Measurements from ENCODE around the gene ABCD1. TPM values are rescaled to one million over a fixed set of nuclear protein-coding genes. Genes with fewer than 3 reads are reported as not detected.
"Not testable (repeated sequence)": the region's sequence is repeated elsewhere in the genome, so short reads cannot be mapped to it uniquely, and the experiment has no call there.

Gene ABCD1
- 12.4 and 13.1 TPM in 2 replicates for total RNA-seq

DNA sequence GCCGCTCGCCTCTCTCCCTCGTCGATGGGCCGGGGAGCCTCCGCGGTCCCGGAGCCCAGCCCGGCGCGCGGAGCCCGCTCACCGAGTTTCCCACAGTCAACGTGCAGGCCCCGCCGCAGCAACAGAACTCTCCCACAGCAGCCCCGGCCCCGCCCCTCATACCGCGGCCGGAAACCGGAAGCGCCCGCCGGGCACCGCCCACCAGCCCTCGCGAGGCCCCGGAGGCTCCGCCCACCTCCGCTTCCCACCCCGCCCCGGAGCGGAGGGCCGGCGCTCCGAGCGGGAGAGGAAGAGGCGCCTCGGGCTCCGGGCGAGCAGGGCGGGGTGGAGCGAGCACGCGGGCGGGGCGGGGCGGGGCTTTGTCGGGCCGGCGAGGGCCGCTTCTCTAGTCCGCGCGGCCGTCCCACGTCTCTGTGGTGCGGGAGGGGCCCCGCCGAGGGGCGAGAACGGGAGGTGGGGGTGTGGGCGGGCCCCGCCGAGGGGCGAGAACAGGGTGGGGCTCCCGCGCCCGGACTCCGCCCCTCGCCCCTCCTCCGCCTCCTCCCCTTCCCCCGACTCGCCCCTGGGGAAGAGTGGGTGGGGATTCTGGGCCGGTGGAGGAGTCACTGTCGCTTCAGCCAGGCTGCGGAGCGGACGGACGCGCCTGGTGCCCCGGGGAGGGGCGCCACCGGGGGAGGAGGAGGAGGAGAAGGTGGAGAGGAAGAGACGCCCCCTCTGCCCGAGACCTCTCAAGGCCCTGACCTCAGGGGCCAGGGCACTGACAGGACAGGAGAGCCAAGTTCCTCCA, at the start of gene ABCD1, which contains the start of gene BCAP31:
TSS of gene ABCD1 (plus strand) at position 605 of the 787 bp plus-strand sequence. CDS start 411 bp downstream, outside the sequence.
TSS of gene BCAP31 (minus strand) at position 136 of the 787 bp plus-strand sequence. CDS start 1,143 bp downstream, outside the sequence.
- intact Hi-C loops (cut with micrococcal nuclease) = loop anchor here (1.0 to 5.0 kb wide), 4 partner anchors 70 to 753 kb away; partner anchors contain the start of genes ARHGAP4, IDH3G, LAGE3 and SSR4

DNA sequence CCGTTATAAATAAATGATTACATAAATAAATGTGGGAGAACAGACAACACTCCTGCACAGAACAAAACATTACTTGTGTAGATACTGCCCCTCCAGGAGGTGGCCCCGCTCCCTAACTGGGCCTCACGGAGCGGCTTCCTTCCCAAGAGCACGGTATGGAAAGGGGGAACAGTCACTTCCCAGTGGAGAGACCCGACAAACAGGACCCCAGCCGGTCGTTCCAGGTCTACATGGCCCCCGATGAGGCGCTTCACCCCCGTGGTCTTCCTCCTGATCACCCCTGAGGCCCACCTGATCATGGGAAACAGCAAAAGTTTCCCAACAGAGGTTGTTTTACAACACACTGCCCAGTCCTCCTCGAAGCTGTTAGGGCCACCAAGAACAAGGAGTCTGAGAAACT, 43.5 kb upstream of the ABCD1 start:
- intact Hi-C loops (cut with micrococcal nuclease) = no loop called here

- intact Hi-C loops (cut with micrococcal nuclease) = not testable (repeated sequence)
Measured at GRCh38 chrX:153683486-153683885, 41.2 kb upstream of the ABCD1 start.

GRCh38 chrX:153684467-153685155, 40.0 kb upstream of the ABCD1 start:
- intact Hi-C loops (cut with micrococcal nuclease) = no loop called here

GRCh38 chrX:153685156-153685536, 39.5 kb upstream of the ABCD1 start:
- intact Hi-C loops (cut with micrococcal nuclease) = no loop called here

GRCh38 chrX:153685751-153686696, 38.6 kb upstream of the ABCD1 start:
- intact Hi-C loops (cut with micrococcal nuclease) = no loop called here

DNA sequence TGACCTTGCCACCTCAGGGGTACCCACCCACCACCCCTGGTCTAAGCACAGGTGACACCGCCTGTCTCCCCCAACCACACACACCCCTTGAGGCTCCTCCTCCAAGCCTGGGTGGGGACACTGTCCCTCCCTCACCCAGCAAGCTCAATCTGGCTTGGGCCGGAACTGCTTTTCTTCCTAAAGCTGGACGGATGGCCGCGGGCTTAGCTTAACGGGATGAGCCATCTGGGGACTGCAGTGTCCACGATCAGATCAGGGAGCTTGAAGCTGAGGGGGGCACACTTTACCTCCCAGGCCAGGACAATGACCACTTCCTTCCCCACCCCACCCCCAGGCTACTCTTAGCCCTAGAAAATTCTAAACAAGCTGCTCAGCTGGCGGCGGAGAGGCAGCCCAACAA, 37.9 kb upstream of the ABCD1 start:
- intact Hi-C loops (cut with micrococcal nuclease) = no loop called here

- intact Hi-C loops (cut with micrococcal nuclease) = no loop called here
Measured at GRCh38 chrX:153687121-153688039, 37.3 kb upstream of the ABCD1 start, which contains the start of gene SLC6A8. SLC6A8 (plus strand) TSS chrX:153687926; CDS start chrX:153688575, 649 bp downstream.

- intact Hi-C loops (cut with micrococcal nuclease) = no loop called here
Measured at GRCh38 chrX:153688071-153688470, 36.6 kb upstream of the ABCD1 start.

- intact Hi-C loops (cut with micrococcal nuclease) = no loop called here
Measured at GRCh38 chrX:153688506-153688905, 36.1 kb upstream of the ABCD1 start.

- intact Hi-C loops (cut with micrococcal nuclease) = no loop called here
Measured at GRCh38 chrX:153688911-153689590, 35.6 kb upstream of the ABCD1 start.

- intact Hi-C loops (cut with micrococcal nuclease) = no loop called here
Measured at GRCh38 chrX:153689654-153690465, 34.8 kb upstream of the ABCD1 start.

- intact Hi-C loops (cut with micrococcal nuclease) = no loop called here
Measured at GRCh38 chrX:153690466-153690865, 34.2 kb upstream of the ABCD1 start.

DNA sequence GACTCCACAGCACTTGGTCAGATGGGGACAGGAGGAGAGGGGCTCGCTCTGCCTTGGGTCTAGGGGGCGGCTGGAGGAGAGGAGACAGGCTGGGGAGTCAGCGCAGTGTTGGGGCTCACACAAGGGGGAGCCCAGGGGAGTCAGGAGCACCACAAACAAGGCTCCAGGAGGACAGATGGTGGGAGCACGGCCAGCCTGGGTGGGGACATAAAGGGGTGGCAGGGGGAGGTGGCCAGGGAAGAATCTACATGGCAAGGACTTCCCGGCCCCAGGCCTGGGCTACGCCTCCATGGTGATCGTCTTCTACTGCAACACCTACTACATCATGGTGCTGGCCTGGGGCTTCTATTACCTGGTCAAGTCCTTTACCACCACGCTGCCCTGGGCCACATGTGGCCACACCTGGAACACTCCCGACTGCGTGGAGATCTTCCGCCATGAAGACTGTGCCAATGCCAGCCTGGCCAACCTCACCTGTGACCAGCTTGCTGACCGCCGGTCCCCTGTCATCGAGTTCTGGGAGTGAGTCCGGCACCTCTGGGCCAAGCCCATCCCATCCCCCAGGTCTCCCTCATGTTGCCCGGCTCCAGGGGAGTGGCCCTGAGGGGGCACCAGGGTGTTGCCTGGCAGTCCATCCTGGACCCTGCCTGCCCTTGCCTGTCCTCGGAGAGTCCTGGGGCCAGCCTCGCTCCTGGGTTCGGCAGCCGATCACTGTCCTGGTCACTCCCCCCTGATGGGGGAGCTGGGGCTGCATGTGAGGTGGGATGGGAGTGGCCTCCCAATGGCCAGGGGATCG, 33.4 kb upstream of the ABCD1 start:
- intact Hi-C loops (cut with micrococcal nuclease) = not testable (repeated sequence)

GRCh38 chrX:153692003-153692402, 32.7 kb upstream of the ABCD1 start:
- intact Hi-C loops (cut with micrococcal nuclease) = no loop called here

DNA sequence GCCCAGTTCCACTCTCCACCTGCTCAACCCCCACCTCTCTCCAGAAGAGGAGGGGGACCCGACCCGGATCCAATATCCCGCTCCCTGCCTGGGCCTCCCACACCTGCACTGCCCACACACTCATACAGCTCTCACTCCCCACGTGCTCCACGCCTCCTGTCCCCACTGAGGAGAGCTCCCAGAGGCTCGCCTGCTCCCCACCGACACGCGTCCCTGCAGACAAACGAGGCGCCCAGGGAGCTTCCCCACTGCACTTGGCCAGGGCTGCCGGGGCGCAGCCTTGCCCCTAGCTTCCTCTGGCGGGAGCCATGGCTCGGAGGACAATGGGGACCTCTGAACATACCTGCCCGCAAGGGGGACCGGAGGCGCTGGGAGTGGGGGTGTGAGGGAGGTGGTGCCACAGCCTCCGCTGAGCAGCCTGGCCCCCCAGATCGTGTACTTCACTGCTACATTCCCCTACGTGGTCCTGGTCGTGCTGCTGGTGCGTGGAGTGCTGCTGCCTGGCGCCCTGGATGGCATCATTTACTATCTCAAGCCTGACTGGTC, 32.0 kb upstream of the ABCD1 start:
- intact Hi-C loops (cut with micrococcal nuclease) = no loop called here

All from T-helper 2 cell treated with Interferon-gamma antibody and Interleukin-4, amounts not matched to agents 100 ng/mL and 5 ng/mL, for 36 hours (primary cell).